Measurements from ENCODE around the gene CHKB. TPM values are rescaled to one million over a fixed set of nuclear protein-coding genes. Genes with fewer than 3 reads are reported as not detected.

Gene CHKB
- total and polyA plus RNA-seq, 2 donors (not counting 1 experiment from before 2014, with no cell fraction given) = 21.9 to 22.8 TPM

DNA sequence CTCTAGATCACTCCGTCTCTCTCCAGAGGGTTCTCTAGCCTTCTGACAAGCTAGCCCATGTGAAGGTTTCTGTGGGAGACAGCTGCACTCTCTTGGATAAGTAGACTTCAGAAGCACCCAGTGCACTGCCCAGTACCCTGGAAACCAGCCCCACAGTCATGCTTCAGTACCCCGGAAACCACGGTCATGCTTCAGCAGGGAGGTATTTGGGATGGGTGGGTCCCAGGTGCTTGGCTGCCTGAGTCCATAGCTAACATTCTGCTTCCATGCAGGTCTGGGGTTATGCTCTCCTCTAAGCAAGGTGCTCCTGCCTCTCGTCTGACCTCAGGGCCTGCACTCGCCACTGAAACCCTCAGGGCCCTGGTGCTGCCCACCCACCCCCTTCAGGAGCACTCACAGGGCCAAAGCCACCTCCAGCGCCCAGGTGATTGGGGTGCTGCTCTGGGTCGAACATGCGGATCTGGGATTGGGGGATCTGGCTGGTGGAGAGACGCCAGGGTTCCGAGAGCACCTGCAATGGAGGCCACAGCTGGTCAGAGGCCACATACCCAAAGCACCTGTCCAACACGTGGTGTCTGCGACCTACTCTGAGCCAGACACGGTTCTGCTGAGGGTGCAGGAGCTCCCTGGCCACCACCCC is 12.6 kb downstream of the CHKB start:
- no peaks in the 10 kb centered on the region for H3K9me3 ChIP-seq (ENCODE audit: control insufficient read depth, insufficient read depth, low read depth, low read length)
- H3K36me3 ChIP-seq (ENCODE audit: control insufficient read depth, insufficient read depth, low read length) = no peaks in the 10 kb centered on the region
- no peak overlapping the region for H3K4me2 ChIP-seq (ENCODE audit: extremely low read depth, insufficient read depth, low read length)
- no peaks in the 10 kb centered on the region for H3K79me2 ChIP-seq (ENCODE audit: control insufficient read depth, insufficient read depth, low read length)
- TF ChIP-seq CTCF (conservative IDR thresholded peaks at IDR 0.05 in 1 of 2, IDR thresholded peaks at IDR 0.05 in 1 of 2; ENCODE audit: low read depth in 1 of 2, low read length in 2 of 2) (no peak), EZH2 (IDR thresholded peaks at IDR 0.05; ENCODE audit: low read length, missing control alignments) (no peak)
- no peak overlapping the region for H3K27ac ChIP-seq (ENCODE audit: insufficient read depth, low read length)
- no peak overlapping the region for H2AFZ ChIP-seq (ENCODE audit: low read length)
- no peak overlapping the region for H3K4me3 ChIP-seq (replicated peaks in 1 of 4; ENCODE audit: control extremely low read depth in 1 of 4, insufficient read depth in 1 of 4, low read depth in 3 of 4, low read length in 4 of 4)
- no peaks in the 10 kb centered on the region for H3K4me1 ChIP-seq (ENCODE audit: control insufficient read depth, extremely low read depth, insufficient read depth, low read length)
- no peak for DNase-seq (ENCODE audit: low read depth in 2 of 2)
- H4K20me1 ChIP-seq (ENCODE audit: control insufficient read depth, extremely low read depth, insufficient read depth, low read length) = no peaks in the 10 kb centered on the region
- H3K9ac ChIP-seq (ENCODE audit: insufficient read depth, low read length) = no peak overlapping the region
- no peaks in the 10 kb centered on the region for H3K27me3 ChIP-seq (ENCODE audit: control insufficient read depth, insufficient read depth, low read length)

DNA sequence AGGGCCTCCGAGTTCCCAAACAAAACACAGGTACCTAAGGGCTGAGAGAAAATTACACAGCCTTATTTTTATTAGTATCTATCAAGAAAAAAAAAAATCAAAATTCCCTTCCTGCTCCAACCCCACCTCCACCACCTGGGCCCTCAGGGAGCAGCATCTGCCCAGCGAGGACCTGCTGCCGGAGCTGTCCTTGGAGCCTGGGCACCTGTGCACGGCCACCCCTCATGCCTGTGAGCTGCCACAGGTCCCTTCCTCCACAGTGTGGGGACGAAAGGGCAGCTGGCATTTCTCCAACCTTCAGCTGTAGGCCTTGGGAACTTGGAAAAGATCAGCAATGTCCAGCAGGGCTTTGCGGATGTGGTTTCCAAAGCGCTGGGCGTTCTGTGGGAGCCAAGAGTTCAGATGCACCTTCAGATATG is 13.6 kb downstream of the CHKB start:
- Histone ChIP-seq H3K79me2 (ENCODE audit: control insufficient read depth, insufficient read depth, low read length) (no peaks in the 10 kb centered on the region), H3K4me3 (replicated peaks in 1 of 4; ENCODE audit: control extremely low read depth in 1 of 4, insufficient read depth in 1 of 4, low read depth in 3 of 4, low read length in 4 of 4) (no peak overlapping the region), H3K4me1 (ENCODE audit: control insufficient read depth, extremely low read depth, insufficient read depth, low read length) (no peaks in the 10 kb centered on the region), H3K4me2 (ENCODE audit: extremely low read depth, insufficient read depth, low read length) (no peak overlapping the region), H3K36me3 (ENCODE audit: control insufficient read depth, insufficient read depth, low read length) (no peaks in the 10 kb centered on the region), H3K9me3 (ENCODE audit: control insufficient read depth, insufficient read depth, low read depth, low read length) (no peaks in the 10 kb centered on the region), H3K9ac (ENCODE audit: insufficient read depth, low read length) (no peak overlapping the region), H2AFZ (ENCODE audit: low read length) (no peak overlapping the region), H4K20me1 (ENCODE audit: control insufficient read depth, extremely low read depth, insufficient read depth, low read length) (no peaks in the 10 kb centered on the region), H3K27me3 (ENCODE audit: control insufficient read depth, insufficient read depth, low read length) (no peaks in the 10 kb centered on the region), H3K27ac (ENCODE audit: insufficient read depth, low read length) (no peak overlapping the region)
- no peak for DNase-seq (ENCODE audit: low read depth in 2 of 2)
- TF ChIP-seq EZH2 (IDR thresholded peaks at IDR 0.05; ENCODE audit: low read length, missing control alignments) (no peak), CTCF (conservative IDR thresholded peaks at IDR 0.05 in 1 of 2, IDR thresholded peaks at IDR 0.05 in 1 of 2; ENCODE audit: low read depth in 1 of 2, low read length in 2 of 2) (no peak)

DNA sequence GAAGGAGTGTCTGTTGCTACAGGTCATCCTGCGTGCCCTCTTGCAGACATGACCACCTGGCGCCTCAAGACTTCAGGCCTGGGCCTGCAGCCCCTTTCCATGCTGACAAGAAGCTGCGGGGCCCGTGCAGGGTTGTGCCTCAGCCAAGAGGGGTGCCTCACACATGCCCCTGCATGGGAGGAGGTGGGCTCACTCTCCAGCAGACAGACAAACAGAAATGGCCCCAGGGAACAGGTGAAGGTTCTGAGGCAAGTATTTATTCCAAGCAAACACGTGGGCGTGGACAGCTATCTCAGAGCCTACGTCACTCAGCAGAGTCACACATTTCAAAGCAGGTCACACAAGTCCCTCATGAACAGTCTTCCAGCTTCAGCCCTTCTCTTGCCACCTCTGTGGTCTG is 14.0 kb downstream of the CHKB start:
- DNase-seq (ENCODE audit: low read depth in 2 of 2) = no peak
- H3K4me2 ChIP-seq (ENCODE audit: extremely low read depth, insufficient read depth, low read length) = no peak overlapping the region
- no peaks in the 10 kb centered on the region for H3K4me1 ChIP-seq (ENCODE audit: control insufficient read depth, extremely low read depth, insufficient read depth, low read length)
- H3K79me2 ChIP-seq (ENCODE audit: control insufficient read depth, insufficient read depth, low read length) = no peaks in the 10 kb centered on the region
- no peaks in the 10 kb centered on the region for H4K20me1 ChIP-seq (ENCODE audit: control insufficient read depth, extremely low read depth, insufficient read depth, low read length)
- TF ChIP-seq EZH2 (IDR thresholded peaks at IDR 0.05; ENCODE audit: low read length, missing control alignments) = no peak
- no peak for TF ChIP-seq CTCF (conservative IDR thresholded peaks at IDR 0.05 in 1 of 2, IDR thresholded peaks at IDR 0.05 in 1 of 2; ENCODE audit: low read depth in 1 of 2, low read length in 2 of 2)
- no peak overlapping the region for H3K9ac ChIP-seq (ENCODE audit: insufficient read depth, low read length)
- no peaks in the 10 kb centered on the region for H3K27me3 ChIP-seq (ENCODE audit: control insufficient read depth, insufficient read depth, low read length)
- H3K27ac ChIP-seq (ENCODE audit: insufficient read depth, low read length) = no peak overlapping the region
- no peaks in the 10 kb centered on the region for H3K9me3 ChIP-seq (ENCODE audit: control insufficient read depth, insufficient read depth, low read depth, low read length)
- H2AFZ ChIP-seq (ENCODE audit: low read length) = no peak overlapping the region
- no peak overlapping the region for H3K4me3 ChIP-seq (replicated peaks in 1 of 4; ENCODE audit: control extremely low read depth in 1 of 4, insufficient read depth in 1 of 4, low read depth in 3 of 4, low read length in 4 of 4)
- H3K36me3 ChIP-seq (ENCODE audit: control insufficient read depth, insufficient read depth, low read length) = no peaks in the 10 kb centered on the region

Data from fibroblast of lung (primary cell).